Middle frontal gyrus (tissue), 1 donor: ENCODE results near the gene KRT7.
A peak's percentile ranks its signal among the peaks of the same experiment; 100 is the strongest.
"Not testable (repeated sequence)": the region's sequence is repeated elsewhere in the genome, so short reads cannot be mapped to it uniquely, and the experiment has no call there.

Experiments
- DNase-seq: peaks from one replicate; pipeline ENCODE4 v3.0.0-alpha.2; 2015; ENCODE audit warnings: low spot score; ENCODE audit errors: extremely low spot score

Gene KRT7

DNA sequence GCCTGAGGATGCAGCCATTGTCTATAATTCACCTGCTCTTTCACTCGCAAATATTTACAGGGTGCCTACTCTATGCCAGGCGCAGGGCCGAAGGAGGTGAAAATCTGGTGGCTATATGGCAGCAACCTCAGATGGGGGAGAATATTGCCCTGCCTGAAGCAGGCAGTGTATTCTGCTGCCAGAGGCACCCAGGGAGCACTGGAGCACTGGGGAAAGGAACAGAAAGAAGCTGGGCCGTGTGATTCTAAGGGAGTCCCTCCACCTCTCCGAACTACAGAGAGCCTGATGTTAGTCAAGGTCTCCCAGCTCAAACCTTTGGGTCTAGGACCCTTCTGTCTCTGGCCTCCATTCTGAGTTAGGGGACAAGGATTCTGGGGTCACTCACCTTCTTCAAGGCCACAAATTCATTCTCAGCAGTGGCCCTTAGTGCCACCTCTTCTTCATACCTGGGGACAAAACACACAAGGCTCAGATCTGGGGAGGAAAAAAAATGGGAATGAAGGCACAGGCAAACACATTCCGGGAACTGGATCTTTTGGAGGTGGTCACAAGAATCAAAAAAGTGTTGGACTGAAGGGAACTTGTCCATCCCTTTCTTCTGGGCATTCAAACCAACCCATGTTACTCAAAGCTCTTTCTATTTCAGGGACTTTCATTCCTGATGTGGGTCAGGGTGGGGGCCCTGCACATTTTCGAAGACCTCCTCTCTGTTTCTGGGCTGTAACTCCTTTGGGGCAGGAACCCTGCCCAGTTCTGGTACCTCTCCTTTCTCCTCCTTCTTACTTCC is 22.1 kb downstream of the KRT7 start:
- DNase-seq, result no peak

DNA sequence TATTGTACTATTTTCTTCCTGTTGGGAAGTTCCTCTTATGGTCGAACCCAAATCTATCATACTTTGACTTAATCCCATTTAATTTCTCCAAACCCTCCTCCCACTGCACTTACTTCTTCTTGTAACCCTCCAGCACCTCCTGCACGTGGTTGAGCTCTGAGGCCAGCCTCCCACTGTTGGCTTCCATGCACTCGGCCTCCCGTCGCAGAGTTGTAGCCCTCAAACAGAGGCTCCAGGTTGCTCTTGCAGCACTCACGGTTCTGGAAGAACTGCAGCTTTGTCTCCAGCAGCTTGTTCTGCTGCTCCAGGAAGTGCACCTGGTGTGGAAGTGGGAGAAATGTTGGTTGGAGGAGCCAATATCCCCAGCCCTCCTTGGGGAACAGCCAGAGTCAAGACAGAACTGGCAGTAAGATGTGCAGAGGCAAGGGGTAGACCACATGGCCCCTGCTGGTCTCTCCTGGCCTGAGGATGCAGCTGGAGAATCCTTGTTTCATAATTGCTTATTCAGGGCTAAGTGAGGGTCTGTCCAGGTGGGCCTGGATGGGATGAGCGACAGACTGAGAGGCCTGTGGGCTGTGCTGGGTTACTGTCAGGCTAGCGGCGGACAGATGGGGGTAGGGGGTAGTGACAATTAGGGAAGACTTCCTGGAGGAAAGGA is 23.0 kb downstream of the KRT7 start:
- no peak for DNase-seq

DNA sequence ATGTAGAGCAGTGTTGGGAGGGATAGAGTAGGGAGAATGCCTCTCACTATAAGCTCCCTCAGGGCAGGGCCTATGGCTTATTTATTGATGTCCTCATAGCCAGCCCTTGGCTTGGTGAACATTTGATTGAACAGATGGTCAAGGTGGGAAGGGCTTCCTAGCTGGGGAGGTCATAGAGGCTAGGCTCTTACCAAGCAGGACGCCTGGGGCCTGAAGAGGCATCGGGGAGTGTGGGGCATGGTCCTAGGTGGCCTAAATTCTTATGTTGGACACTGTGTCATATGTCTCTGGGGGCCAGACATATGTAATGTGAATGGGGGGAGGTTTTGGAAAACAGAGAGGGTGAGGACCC is 23.5 kb downstream of the KRT7 start:
- no peak for DNase-seq

DNA sequence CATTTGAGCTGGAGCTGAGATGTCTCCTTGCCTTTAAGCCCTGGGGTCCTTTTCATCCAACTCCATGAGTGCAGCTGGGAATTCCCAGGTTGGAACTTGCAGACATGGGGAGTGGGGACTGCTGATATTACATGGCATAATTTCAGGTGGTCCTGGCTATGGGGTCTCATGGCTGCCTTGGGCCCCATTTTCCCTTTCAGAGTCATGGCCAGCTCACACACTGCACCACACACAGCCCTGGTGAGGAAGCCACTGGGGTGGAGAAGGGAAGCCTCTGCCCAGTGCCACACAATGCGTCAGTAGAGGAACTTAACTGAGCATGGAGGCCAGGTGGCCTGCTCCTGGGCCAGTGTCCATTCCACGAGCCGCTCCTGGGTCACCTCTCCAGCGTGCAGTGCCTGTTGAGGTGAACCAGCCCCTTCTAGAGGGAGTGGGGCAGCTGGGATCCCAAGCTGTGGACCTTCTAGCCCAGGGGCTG is 24.1 kb downstream of the KRT7 start:
- DNase-seq, result no peak

DNA sequence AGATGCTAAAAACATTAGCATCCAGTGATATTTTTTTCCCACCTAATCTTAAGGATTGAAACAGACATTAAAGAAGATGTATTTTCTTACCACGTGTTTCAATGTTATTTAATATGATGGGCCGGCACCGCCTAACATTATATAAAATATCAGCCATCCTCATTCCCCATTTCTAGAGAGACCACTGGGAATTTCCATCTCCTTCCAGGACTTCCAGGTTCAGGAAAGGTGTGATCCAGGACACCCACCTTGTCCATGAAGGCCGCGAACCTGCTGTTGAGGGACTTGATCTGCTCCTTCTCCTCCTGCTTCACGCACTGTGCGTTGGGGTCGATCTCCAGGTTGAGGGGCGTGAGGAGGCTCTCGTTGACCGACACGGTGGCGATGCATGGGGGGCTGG is 24.9 kb downstream of the KRT7 start:
- DNase-seq, result not testable (repeated sequence)

DNA sequence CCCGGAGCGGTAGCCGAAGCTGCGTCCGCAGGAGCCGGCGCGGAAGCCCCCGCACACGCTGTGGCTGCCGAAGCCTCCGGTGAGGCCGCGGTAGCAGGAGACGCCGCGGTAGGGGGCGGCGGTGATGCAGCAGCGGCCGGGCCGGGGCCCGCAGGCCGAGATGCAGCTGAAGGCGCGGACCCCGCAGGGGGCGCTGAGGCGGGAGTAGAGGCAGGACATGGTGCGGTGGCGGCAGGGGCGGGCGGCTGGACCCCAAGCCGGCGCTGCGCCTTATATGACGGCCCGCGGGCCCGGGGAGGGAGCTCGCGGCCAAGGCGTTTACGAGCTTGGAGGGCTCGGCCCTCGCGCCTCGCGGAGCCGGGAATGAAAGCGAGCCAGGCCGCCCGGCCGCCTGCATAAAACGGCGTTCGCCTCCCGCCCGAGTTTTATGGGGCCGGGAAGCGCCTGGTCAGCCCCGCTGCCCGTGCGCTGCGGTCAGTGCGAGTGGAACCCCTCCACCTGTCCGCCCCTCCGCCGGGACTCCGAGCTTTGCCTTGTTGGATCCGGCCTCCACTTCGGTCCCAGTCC is 25.4 kb downstream of the KRT7 start:
- no peak for DNase-seq

DNA sequence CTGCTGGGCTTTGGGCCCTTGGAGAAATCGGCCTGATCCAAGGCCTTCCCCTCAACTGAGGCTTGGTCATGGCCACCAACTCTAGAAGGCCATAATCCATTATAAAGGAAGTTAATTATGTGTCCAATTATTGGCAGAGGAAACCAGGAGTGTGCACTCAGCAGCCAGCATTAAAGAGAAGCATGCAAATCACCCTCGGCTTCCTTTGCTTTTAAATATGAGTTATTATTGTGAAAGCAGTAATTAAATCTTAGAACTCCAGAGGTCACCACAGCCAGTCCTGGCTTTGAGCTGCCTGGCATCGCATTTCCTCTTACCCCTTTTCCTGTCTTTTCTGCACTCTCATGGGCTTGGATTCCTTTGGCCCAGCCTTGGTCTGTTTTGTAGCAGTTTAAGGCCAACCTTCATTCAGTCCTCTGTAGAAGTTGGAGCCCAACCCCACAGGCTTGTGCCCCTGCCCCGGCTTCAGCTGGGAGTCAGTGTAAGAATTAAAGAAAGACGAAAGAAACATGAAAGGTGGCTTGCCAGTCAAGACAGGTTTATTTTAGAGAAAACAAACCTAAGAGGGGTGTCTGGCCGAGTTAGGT is 26.7 kb downstream of the KRT7 start:
- no peak for DNase-seq

DNA sequence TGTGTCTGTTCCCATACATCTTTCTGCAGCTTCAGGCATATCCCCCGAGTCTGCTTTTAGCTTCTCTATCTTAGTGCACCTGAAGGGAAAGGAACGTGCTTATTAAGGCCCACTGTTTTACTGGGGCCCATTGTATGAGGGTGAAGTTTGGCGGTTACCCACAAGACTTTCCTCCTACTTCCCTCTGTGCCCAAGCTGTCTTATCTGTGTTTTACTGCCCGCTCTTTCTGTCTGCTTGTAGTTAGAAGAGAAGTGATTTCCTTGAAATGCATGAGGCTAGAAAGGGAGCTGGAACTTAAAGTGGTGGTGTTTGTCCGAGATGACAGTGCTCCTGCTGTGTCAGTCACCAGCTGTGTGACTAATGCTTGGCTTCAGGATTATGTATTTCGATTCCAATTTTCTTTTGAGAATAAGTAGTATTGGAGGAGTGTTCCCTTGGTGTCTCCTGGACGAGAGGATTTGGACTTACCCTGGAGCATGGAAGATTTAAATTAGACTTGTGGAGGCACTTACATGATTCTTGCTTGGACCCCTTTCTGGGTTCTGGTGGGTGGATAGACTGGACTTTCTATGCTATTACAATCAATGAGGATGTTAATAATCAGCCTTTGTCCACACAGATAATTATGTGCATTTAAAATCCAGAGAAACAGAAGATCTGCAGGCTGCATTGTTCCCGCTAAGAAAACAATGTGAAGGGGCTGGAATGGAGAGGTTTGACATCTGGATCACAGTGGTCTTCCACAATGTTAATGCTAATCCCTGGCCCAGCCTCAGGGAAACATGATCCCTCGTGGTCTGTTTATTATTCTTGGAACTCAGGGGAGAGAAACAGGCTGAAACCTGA is 27.5 kb downstream of the KRT7 start:
- DNase-seq, result no peak

DNA sequence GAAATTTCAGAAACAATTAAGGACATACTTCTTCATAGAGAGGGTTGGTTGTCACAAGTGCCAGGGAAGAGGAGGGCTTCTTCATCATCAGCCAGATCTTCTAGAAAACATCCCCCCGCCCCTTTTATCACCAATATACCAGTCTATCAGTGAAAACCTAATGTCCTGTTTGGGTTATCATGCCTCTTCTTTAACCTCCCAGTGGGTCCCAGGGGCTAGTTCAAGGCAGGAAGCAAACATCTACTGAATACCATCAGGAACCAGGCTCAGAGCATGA is 28.1 kb downstream of the KRT7 start:
- no peak for DNase-seq

DNA sequence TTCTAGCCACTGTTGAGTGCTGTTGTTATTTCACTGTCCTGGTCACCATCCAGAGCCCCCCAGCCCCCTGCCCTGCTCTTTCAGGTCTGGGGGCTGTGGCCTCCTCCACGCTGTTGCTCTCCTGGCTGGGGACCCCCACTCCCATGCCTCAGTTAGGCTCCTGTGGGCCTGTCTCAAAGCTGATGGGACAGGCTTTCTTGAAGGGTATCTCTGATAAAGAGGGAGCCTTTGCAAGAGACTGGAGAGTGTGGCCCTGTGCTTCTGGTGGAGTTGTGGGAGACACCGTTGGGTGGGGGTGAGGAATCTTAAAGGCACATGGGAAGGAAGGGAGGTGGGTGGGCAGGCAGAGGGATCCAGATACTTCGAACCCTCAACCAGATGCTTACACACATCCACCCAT is 29.2 kb downstream of the KRT7 start:
- DNase-seq, result no peak

DNA sequence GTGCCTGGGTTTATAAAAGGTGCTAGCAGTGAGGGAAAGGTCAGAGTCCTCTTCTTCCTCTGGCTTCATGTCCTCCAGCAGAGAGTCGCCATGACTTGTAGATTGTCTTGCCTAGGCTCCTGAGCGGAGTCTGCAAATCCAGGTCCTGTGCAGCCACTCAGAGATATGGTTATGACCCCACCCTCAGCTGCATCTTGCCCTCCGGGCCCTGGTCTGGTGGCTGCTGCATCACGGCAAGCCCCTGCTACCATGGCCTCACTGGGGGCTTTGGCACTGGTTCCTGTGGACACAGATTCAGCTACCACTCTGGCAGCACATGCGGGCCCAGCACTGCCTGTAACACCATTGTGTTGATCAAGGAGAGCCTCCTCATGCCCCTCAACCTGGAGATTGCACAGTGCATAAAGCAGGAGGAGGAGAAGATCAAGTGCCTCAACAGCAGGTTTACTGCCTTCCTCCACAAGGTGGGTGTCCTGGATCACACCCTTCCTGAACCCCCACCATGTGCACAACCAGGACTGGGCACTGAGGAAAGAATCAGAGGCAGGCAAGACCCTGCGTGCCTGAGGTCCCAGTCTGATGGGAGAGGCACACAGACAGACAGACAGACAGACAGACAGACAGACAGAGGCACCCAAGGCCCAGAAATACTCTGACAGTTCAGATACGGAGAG is 30.9 kb downstream of the KRT7 start:
- DNase-seq, result no peak

DNA sequence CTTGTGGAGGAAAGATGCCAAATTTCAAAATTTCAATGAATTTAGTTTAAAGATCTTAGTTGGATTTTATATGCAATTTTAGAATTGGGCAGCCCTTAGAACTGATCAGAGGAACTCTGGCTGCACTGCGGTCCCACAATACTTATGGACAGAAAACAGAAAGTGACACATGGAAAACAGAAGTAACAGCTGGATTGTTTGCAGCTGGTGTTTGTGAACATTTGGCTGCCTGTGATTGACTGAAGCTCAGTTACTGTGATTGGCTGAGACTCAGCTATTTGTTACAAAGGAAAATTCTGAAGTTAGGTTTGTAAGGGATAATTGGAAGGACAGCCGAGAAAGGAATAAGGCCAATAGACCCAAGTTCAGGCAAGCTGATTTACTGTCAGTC is 31.4 kb downstream of the KRT7 start:
- peak; percentile 19 for DNase-seq

DNA sequence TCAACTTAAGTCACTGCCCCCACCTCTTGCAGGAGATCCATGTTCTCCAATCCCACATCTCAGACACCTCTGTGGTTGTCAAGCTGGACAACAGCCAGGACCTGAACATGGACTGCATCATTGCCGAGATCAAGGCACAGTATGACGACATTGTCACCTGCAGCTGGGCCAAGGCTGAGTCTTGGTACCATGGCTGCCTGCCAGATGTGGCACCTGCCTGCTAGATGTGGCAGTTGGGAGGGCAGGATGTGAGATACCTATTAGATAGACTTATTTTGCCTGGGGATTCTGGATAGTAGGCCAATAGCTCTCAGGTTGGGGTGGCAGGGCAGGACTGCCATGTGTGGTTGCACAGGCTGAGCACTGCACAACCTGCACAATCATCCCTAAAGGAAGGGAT is 33.5 kb downstream of the KRT7 start:
- DNase-seq, result no peak

DNA sequence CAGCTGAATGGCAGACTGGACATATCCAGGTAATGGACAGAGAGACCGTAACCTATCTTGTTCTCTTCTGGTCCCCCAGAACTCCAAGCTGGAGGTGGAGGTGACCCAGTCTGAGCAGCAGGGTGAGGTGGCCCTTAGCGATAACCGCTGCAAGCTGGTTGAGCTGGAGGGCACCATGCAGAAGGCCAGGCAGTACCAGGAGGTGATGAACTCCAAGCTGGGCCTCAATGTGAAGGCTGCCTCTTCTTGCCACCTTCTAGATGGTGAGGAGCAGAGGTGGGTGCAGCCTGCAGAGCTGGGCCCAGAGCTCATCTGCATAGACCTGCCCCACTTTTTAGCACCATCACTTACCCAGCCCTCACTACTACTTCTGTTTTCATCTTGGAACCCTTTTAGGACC is 34.2 kb downstream of the KRT7 start:
- DNase-seq, result no peak

DNA sequence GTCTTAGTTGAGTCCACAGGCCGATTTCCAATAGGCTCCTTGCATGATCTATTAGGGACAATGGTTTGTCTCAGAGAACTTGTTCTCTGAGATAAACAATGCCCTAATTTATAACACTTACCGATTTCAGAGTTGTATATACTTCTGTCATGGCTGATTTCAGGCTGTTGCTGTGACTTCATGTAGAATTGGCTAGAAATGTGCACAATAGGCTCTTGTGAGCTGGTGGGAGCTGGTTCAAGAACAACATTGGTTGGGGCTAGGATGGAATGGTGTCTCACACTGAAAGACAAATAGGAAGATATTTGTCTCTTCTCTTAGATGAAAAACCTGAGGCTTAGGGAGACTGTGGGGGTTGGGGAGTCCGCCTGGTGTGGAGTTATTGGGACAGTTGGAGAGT is 34.7 kb downstream of the KRT7 start:
- DNase-seq, result no peak

DNA sequence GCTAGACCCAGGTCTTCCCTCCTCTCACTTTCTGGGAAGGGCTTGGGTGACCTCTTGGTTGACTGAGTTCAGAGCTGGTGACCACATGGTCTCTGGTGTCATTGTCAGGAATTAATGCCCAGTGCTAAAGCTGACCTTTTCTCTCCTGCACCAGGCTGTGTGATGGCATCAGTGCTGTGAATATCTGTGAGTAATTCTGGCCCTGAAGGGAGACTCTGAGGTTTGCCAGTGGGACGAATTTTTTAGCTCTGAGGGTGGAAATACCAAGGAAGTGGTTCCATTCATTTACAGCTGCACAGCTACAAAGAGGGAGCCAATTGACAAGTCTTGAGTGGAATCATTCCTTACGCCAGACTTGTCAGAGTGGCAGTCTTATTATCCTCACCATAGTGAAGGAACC is 35.2 kb downstream of the KRT7 start:
- no peak for DNase-seq

DNA sequence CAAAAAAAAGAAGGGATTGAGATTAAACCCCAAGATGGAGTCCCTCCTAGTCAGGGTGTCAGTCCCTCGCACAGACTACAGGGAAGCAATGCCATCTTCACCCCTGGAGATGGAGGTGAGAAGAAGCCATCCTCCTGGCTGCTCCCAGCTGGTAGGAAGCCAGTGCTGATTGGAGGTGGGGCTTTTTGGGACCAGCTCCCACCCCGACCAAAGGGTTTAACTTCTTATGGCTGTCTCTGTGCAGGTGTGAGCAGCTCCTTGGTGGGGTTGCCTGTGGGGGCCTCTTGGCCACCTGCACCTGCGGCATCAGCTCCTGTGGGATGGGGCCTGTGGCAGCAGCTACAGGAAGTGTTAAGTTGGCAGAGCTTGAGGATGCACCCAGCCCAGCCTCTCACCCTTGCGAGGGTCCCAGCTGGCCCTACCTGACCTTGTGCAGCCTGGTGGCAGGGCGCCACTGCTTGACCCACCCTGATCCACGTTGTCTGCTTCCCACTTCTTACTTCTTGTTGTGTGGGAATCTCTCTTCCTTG is 37.6 kb downstream of the KRT7 start:
- no peak for DNase-seq

DNA sequence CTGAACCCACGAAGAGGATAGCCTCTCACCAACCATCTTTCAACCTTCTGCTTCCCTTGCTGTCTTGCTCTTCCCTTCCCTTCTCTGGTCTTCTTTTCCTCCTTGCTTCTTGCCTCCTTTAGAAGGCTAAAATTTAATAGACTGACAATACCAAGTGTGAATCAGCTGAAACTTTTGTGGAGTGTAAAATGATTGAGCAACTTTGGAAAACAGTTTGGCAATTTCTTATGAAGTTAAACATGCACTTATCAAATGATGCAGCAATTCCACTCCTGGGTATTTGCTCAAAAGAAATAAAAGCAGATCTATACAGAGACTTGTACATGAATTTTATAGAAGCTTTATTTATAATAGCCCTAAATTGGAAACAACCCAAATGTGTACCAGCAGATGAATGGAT is 38.1 kb downstream of the KRT7 start:
- no peak for DNase-seq

DNA sequence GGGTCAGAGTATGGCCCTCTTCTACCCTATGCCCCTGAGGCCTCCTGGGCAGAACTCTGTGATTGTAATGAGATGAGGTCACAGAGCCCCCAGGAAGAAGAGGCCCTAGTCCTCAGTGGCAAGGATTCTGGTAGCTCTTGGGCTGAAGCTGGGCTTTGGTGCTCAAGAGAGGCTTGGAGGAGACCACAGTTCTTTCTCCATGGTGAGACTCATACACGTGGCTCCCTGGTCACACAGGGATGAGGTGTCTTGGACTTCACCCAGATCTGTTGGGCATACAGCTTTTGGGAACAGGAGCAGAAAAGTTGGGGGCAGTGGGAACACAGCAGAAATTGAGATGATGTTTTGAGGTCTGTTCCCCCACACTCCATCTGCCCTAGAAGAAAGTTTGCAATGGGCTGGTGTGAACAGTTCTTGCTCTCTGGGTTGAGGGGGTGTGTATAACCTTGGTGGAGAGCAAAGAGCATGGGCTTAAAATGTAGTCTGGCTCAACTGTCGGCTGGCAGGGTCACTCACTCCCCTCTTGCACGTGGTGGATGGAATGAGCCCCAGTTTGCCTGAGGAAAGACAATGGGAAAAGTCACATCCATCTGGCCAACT is 41.6 kb downstream of the KRT7 start, which contains the start of gene KRT86:
Gene KRT86, plus strand, starts transcription at position 125 of the 600 bp plus-strand sequence. CDS start 27,272 bp downstream, outside the sequence.
- no peak for DNase-seq

DNA sequence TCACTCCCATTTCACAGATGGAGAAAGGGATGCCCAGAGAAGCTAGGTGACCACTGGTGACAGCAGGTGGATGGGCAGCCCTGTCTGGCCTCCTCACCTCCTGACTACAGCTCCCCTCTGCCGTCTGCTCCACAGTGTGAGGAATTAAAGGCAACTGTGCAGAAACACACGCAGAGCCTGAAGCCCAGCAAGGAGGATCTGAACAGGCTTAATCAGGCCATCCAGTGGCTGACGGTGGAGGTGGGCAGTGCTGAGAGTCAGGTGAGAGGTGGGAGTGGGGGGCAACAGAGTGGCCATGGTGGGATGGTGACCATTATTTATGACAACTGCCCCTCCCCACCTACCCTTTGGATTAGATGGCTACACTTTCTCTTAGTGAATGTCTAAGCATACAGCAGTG is 42.6 kb downstream of the KRT7 start:
- no peak for DNase-seq
